Neural crest cell (in vitro differentiated cells): ENCODE results near the gene DISC1. TPM values are rescaled to one million over a fixed set of nuclear protein-coding genes. Genes with fewer than 3 reads are reported as not detected.

Experiments
- DNase-seq: peaks from one replicate; pipeline ENCODE4 v3.0.0; 2021; ENCODE audit warnings: low read depth, mixed read lengths, low spot score
- H3K27ac Mint-ChIP-seq: one replicate; pipeline ENCODE4 v1.8.0; 2021; ENCODE audit warnings: mild to moderate bottlenecking, mixed read lengths; ENCODE audit not compliant: unreplicated experiment
- H3K27me3 Mint-ChIP-seq: 2 replicates; pipeline ENCODE4 v1.8.0; 2021; ENCODE audit warnings: low read depth, mild to moderate bottlenecking, mixed read lengths
- H3K36me3 Mint-ChIP-seq: 2 replicates; pipeline ENCODE4 v1.8.0; 2021; ENCODE audit warnings: low read depth, mild to moderate bottlenecking, mixed read lengths
- H3K4me1 Mint-ChIP-seq: 2 replicates; pipeline ENCODE4 v1.8.0; 2021; ENCODE audit warnings: mixed read lengths
- H3K4me3 Mint-ChIP-seq: one replicate; pipeline ENCODE4 v1.8.0; 2021; ENCODE audit warnings: mild to moderate bottlenecking, mixed read lengths
- H3K9me3 Mint-ChIP-seq: 2 replicates; pipeline ENCODE4 v1.8.0; 2021; ENCODE audit warnings: mixed read lengths
- CTCF ChIP-seq: fragments of 200-600 bp; sonication (generic); conservative IDR thresholded peaks from 2 replicates; pipeline ENCODE4 v1.5.0; 2021; ENCODE audit warnings: antibody characterized with exemption, mild to moderate bottlenecking
- total RNA-seq: library from RNA; stranded (reverse); gene quantifications from 2 replicates; pipeline ENCODE4 v1.2.1, GENCODE V29; 2021

The DISC1 gene
- total RNA-seq, 1 donor from 2014 or later = 13.7 TPM

GRCh38 chr1:231930257-231930947, 303.8 kb downstream of the DISC1 start:
- Mint-ChIP-seq H3K36me3 (no peaks in the 10 kb centered on the region), H3K9me3 (no peaks in the 10 kb centered on the region), H3K27ac (peak overlapping the region; percentile 60), H3K4me3 (peak overlapping the region; percentile 35), H3K27me3 (no peaks in the 10 kb centered on the region), H3K4me1 (peaks cover 61% of the 10 kb centered on the region)
- TF ChIP-seq CTCF = no peak
- no peak for DNase-seq

GRCh38 chr1:231931146-231931545, 304.6 kb downstream of the DISC1 start:
- H3K27ac Mint-ChIP-seq = no peak overlapping the region
- H3K4me1 Mint-ChIP-seq = peaks cover 61% of the 10 kb centered on the region
- no peaks in the 10 kb centered on the region for H3K27me3 Mint-ChIP-seq
- no peak for TF ChIP-seq CTCF
- no peaks in the 10 kb centered on the region for H3K36me3 Mint-ChIP-seq
- no peak overlapping the region for H3K4me3 Mint-ChIP-seq
- no peaks in the 10 kb centered on the region for H3K9me3 Mint-ChIP-seq
- DNase-seq = no peak

- no peaks in the 10 kb centered on the region for H3K27me3 Mint-ChIP-seq
- peak; percentile 32 for DNase-seq
- H3K9me3 Mint-ChIP-seq = no peaks in the 10 kb centered on the region
- H3K36me3 Mint-ChIP-seq = no peaks in the 10 kb centered on the region
- no peak overlapping the region for H3K4me3 Mint-ChIP-seq
- no peak overlapping the region for H3K27ac Mint-ChIP-seq
- TF ChIP-seq CTCF = peak; percentile 68
- H3K4me1 Mint-ChIP-seq = peaks cover 65% of the 10 kb centered on the region
Observed at GRCh38 chr1:231931846-231932454, 305.4 kb downstream of the DISC1 start.

DNA sequence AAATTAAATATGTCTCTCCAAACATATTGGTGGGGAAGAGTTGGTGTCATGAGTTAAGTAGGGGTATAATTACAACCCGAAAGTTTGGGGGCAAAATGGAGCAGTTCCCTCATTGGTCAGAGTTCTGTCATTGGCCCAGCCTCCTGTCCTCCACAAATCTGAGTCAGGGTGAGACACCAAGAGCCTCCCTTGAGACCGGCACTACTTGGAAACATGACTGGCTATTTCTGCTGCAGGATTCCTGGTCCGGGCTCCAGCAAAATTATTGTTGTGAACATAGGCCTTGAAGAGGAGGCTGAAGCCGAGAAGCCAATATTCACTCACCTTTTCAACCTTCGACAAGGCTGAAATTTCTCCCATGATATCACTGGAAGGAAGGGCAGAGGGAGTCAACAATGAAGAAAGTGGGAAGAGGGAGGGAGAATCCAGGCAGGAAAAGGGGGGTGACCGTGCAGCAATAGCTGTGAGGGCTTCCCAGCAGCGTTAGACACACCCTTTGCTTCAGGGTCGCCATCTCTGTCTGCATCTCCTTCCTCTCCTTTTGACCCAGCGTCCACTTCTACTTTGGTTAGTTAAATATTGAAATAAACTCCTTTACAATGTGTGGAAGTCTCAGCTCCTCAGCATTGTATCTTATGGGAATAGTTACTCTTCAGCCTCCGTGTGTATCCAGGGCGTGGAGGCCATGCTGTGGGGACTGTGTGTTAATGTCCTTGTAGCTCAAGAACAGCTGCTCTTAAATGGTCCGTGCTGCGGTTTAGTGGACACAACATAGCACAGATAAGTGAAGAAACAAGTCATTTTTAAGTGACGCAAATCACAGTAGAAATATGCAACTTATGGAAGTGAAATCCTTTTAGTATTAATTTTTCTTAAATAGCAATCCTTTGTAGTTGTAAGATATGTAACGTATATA, 307.4 kb downstream of the DISC1 start:
- no peak overlapping the region for H3K27ac Mint-ChIP-seq
- H3K4me3 Mint-ChIP-seq = no peak overlapping the region
- H3K9me3 Mint-ChIP-seq = no peaks in the 10 kb centered on the region
- peaks cover 61% of the 10 kb centered on the region for H3K4me1 Mint-ChIP-seq
- TF ChIP-seq CTCF = no peak
- no peak for DNase-seq
- H3K27me3 Mint-ChIP-seq = no peaks in the 10 kb centered on the region
- no peaks in the 10 kb centered on the region for H3K36me3 Mint-ChIP-seq

GRCh38 chr1:231934797-231935196, 308.2 kb downstream of the DISC1 start:
- peaks cover 58% of the 10 kb centered on the region for H3K4me1 Mint-ChIP-seq
- DNase-seq = no peak
- H3K27me3 Mint-ChIP-seq = no peaks in the 10 kb centered on the region
- H3K9me3 Mint-ChIP-seq = no peaks in the 10 kb centered on the region
- no peak overlapping the region for H3K27ac Mint-ChIP-seq
- H3K4me3 Mint-ChIP-seq = no peak overlapping the region
- H3K36me3 Mint-ChIP-seq = no peaks in the 10 kb centered on the region
- no peak for TF ChIP-seq CTCF
